ENCODE results near the gene CD38.
"Not testable (repeated sequence)": the region's sequence is repeated elsewhere in the genome, so short reads cannot be mapped to it uniquely, and the experiment has no call there.

GRCh38 chr4:15802497-15802896 is 24.4 kb downstream of the CD38 start:
- not testable (repeated sequence) for TF ChIP-seq CTCF, EP300 (IDR thresholded peaks at IDR 0.05)

All from sigmoid colon (tissue), 4 donors.